Immature natural killer cell (primary cell): ENCODE measurements around the gene BCAN. TPM values are rescaled to one million over a fixed set of nuclear protein-coding genes. Genes with fewer than 3 reads are reported as not detected.
A peak's percentile ranks its signal among the peaks of the same experiment; 100 is the strongest.
"Not testable (repeated sequence)": the region's sequence is repeated elsewhere in the genome, so short reads cannot be mapped to it uniquely, and the experiment has no call there.

ENCODE experiments used
- DNase-seq, 3 donors: peaks; one replicate each; pipeline ENCODE4 v3.0.0; 2022; ENCODE audit warnings: mixed read lengths in 1 of 3
- H3K27ac Mint-ChIP-seq, 6 donors: one replicate each; pipeline ENCODE4 v1.8.0; 2020; ENCODE audit warnings: mixed read lengths in 6 of 6, mild to moderate bottlenecking in 5 of 6, inconsistent platforms in 4 of 6, moderate library complexity in 3 of 6
- H3K27me3 Mint-ChIP-seq, 3 donors: one replicate each; pipeline ENCODE4 v1.8.0; 2020 to 2021; ENCODE audit warnings: low read depth in 3 of 3, mild to moderate bottlenecking in 3 of 3, mixed read lengths in 3 of 3, moderate library complexity in 3 of 3, inconsistent platforms in 1 of 3
- H3K36me3 Mint-ChIP-seq, 3 donors: one replicate each; pipeline ENCODE4 v1.8.0; 2020; ENCODE audit warnings: mixed read lengths in 3 of 3, inconsistent platforms in 2 of 3, mild to moderate bottlenecking in 2 of 3
- H3K4me1 Mint-ChIP-seq, 2 donors: one replicate each; pipeline ENCODE4 v1.8.0; 2020; ENCODE audit warnings: inconsistent platforms in 2 of 2, mild to moderate bottlenecking in 2 of 2, mixed read lengths in 2 of 2, moderate library complexity in 1 of 2
- H3K4me3 Mint-ChIP-seq, 5 donors: one replicate each; pipeline ENCODE4 v1.8.0; 2020; ENCODE audit warnings: mild to moderate bottlenecking in 5 of 5, mixed read lengths in 5 of 5, inconsistent platforms in 3 of 5, moderate library complexity in 3 of 5
- H3K9me3 Mint-ChIP-seq, 6 donors: one replicate each; pipeline ENCODE4 v1.8.0; 2020; ENCODE audit warnings: mild to moderate bottlenecking in 6 of 6, mixed read lengths in 6 of 6, inconsistent platforms in 4 of 6, moderate library complexity in 3 of 6
- polyA plus RNA-seq, 3 donors: library from polyadenylated mRNA; unstranded; fragments of 300-500 nt; fragmentation: Illumina TruSeq; gene quantifications; one replicate each; pipeline ENCODE4 v1.2.3, GENCODE V29; 2021

The BCAN gene
- polyA plus RNA-seq, 3 donors from 2014 or later, result 0.35 TPM; not detected in 2

DNA sequence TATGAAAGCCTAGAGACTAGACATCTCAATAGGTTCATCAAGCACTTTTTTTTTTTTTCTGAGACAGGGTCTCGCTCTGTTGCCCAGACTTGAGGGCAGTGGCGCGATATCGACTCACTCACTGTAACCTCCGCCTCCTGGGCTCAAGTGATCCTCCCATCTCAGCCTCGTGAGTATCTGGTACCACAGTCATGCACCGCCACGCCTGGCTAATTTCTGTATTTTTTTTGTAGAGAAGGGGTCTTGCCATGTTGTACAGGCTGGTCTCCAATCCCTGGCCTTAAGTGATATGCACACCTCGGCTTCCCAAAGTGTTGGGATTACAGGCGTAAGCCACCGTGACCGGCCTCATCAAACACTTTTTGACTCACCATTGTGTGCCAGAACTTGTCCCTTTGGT, 40.0 kb upstream of the BCAN start:
- H3K9me3 Mint-ChIP-seq, result no peaks in the 10 kb centered on the region
- H3K36me3 Mint-ChIP-seq, result peaks cover 0 to 6% (median 5%) of the 10 kb centered on the region in 3 donors
- peak overlapping the region; percentile 90 to 100 (median 98) for H3K4me3 Mint-ChIP-seq
- peaks cover 25 to 30% of the 10 kb centered on the region in 2 donors for H3K4me1 Mint-ChIP-seq
- peak overlapping the region; percentile 45 to 99 (median 96) for H3K27ac Mint-ChIP-seq
- peaks cover 0 to 2% (median 2%) of the 10 kb centered on the region in 3 donors for H3K27me3 Mint-ChIP-seq
- no peak for DNase-seq

DNA sequence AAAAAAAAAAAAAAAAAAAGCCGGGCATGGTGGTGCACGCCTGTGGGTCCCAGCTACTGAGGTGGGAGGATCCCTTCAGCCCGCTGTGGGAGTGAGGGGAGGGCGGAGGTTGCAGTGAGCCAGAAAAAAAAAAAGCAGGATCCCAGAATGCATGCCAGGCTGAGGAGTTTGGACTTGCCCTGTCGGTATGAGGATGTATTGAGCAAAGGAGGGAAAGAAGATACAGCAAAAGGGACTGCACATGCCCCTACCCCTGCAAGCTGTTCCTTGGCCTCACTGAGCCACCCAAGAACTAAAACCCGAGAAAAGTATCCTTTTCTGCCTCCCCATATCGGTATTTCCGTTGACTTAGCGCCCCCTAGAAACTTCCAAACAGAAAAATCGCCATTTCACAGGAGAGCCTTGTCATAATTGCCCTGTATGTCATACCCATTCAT, 39.3 kb upstream of the BCAN start:
- Mint-ChIP-seq H3K36me3 (peaks cover 0 to 6% (median 0%) of the 10 kb centered on the region in 3 donors), H3K27ac (peak overlapping the region in 2 of 6 donors; percentile 24 to 34), H3K9me3 (no peaks in the 10 kb centered on the region), H3K27me3 (peaks cover 0 to 2% (median 2%) of the 10 kb centered on the region in 3 donors), H3K4me3 (peak overlapping the region; percentile 63 to 72 (median 65)), H3K4me1 (peaks cover 25 to 30% of the 10 kb centered on the region in 2 donors)
- DNase-seq, result no peak

GRCh38 chr1:156607344-156607743, 34.6 kb upstream of the BCAN start:
- not testable (repeated sequence) for H3K4me1 Mint-ChIP-seq, H3K9me3 Mint-ChIP-seq, H3K36me3 Mint-ChIP-seq, H3K4me3 Mint-ChIP-seq, DNase-seq, H3K27ac Mint-ChIP-seq, H3K27me3 Mint-ChIP-seq

- Mint-ChIP-seq H3K27me3 (peaks cover 2 to 10% (median 4%) of the 10 kb centered on the region in 3 donors), H3K36me3 (peaks cover 0 to 3% (median 0%) of the 10 kb centered on the region in 3 donors), H3K27ac (no peak overlapping the region), H3K9me3 (no peaks in the 10 kb centered on the region), H3K4me3 (no peak overlapping the region), H3K4me1 (peaks cover 0 to 2% of the 10 kb centered on the region in 2 donors)
- peak; percentile 56 to 71 (median 63) for DNase-seq
Observed at GRCh38 chr1:156608036-156608674, 33.8 kb upstream of the BCAN start.

- peak in 1 of 3 donors; percentile 39 for DNase-seq
- Mint-ChIP-seq H3K27me3 (peaks cover 2 to 10% (median 4%) of the 10 kb centered on the region in 3 donors), H3K9me3 (no peaks in the 10 kb centered on the region), H3K4me1 (peaks cover 0 to 2% of the 10 kb centered on the region in 2 donors), H3K36me3 (peaks cover 0 to 3% (median 0%) of the 10 kb centered on the region in 3 donors), H3K27ac (no peak overlapping the region), H3K4me3 (no peak overlapping the region)
Observed at GRCh38 chr1:156608981-156609380, 32.9 kb upstream of the BCAN start.

DNA sequence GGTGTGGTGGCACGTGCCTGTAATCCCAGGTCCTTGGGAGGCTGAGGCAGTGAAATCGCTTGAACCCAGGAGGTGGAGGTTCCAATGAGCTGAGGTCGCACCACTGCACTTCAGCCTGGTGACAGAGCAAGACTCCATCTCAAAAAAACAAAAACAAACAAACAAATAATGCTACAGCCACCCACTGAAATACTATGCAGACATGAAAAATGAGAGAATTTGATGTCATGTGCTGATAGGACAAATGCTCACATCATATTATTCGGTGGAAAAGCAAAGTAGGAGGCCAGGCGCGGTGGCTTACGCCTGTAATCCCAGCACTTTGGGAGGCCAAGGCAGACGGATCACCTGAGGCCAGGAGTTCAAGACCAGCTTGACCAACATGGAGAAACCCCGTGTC, 31.8 kb upstream of the BCAN start:
- H3K9me3 Mint-ChIP-seq, H3K4me1 Mint-ChIP-seq, H3K36me3 Mint-ChIP-seq, H3K4me3 Mint-ChIP-seq, DNase-seq, H3K27ac Mint-ChIP-seq: not testable (repeated sequence)
- peaks cover 2 to 10% (median 4%) of the 10 kb centered on the region in 3 donors for H3K27me3 Mint-ChIP-seq

DNA sequence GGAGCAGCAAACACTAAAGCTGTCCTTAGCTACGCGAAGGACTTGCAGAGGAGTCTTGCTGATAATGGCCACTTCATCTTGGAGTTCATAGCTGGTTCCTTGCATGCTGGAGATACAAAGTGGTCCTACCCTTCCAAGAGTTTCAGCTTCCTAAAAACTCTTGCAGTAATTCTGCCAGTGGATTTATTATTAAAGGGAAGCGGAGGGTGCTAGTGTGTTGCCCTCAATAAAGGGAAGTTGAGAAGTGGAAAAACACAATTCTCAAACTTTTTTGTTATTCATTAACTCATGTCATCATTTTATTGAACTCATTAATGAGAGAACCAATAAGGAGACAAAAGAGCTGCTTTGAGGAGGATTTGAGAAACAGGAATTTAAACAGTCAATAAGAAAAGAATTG, 29.3 kb upstream of the BCAN start:
- H3K27me3 Mint-ChIP-seq, result peaks cover 4 to 17% (median 8%) of the 10 kb centered on the region in 3 donors
- H3K4me1 Mint-ChIP-seq, result peaks cover 0 to 2% of the 10 kb centered on the region in 2 donors
- H3K36me3 Mint-ChIP-seq, result peaks cover 0 to 3% (median 0%) of the 10 kb centered on the region in 3 donors
- H3K27ac Mint-ChIP-seq, result no peak overlapping the region
- H3K9me3 Mint-ChIP-seq, result no peaks in the 10 kb centered on the region
- no peak overlapping the region for H3K4me3 Mint-ChIP-seq
- DNase-seq, result no peak

DNA sequence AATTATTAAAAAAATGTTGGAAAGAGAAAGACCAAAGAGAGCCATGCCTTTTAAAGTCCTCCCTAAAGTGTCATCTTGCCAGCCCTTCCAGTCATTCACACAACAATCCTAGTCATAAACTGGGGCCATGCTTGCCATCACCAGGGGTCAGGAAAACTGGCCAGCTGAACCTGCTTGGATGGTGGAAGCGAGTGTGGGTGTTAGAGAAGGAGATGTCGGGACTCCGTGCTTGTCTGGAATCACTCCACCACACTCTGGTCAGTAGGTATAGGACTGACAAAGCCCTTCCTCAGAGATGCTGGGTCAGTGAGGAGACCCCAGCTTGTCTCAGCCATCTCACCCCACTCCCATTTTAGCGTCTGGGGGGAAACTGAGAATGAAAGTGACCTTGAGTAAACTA, 26.0 kb upstream of the BCAN start:
- Mint-ChIP-seq H3K4me1 (no peaks in the 10 kb centered on the region), H3K36me3 (peaks cover 0 to 3% (median 0%) of the 10 kb centered on the region in 3 donors), H3K4me3 (no peak overlapping the region), H3K27ac (no peak overlapping the region), H3K9me3 (no peaks in the 10 kb centered on the region), H3K27me3 (peaks cover 7 to 17% (median 15%) of the 10 kb centered on the region in 3 donors)
- no peak for DNase-seq

DNA sequence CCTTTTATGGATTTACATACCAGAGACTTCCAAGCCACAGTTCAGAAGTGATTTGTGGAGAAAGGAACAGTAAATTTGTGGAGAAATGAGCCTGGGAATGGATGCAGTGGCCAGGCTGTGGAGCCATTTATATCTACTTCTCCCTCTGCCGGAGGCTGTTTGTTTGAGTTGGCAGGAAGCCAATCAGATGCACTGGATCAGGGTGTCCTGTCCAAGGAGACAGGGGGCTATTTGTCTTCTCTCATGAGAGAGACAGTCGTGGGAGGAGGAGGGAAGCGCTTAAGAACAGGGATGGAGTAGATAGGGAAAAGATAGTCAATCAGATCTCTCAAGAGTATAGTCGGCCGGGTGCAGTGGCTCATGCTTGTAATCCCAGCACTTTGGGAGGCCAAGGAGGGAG, 25.5 kb upstream of the BCAN start:
- Mint-ChIP-seq H3K4me1 (no peaks in the 10 kb centered on the region), H3K9me3 (no peaks in the 10 kb centered on the region), H3K27ac (no peak overlapping the region), H3K4me3 (no peak overlapping the region), H3K36me3 (peaks cover 0 to 3% (median 0%) of the 10 kb centered on the region in 3 donors), H3K27me3 (peaks cover 5 to 16% (median 15%) of the 10 kb centered on the region in 3 donors)
- no peak for DNase-seq

- no peaks in the 10 kb centered on the region for H3K9me3 Mint-ChIP-seq
Observed at GRCh38 chr1:156618853-156619581, 22.9 kb upstream of the BCAN start, which contains the start of gene HAPLN2. TSS of gene HAPLN2 (plus strand) at chr1:156619415. CDS start at chr1:156623491, 4,076 bp downstream.

GRCh38 chr1:156619582-156619955, 22.3 kb upstream of the BCAN start:
- no peak for DNase-seq
- Mint-ChIP-seq H3K4me1 (peaks cover 0 to 2% of the 10 kb centered on the region in 2 donors), H3K36me3 (no peaks in the 10 kb centered on the region), H3K9me3 (no peaks in the 10 kb centered on the region), H3K4me3 (no peak overlapping the region), H3K27me3 (peaks cover 13 to 25% (median 21%) of the 10 kb centered on the region in 3 donors), H3K27ac (no peak overlapping the region)

More at GRCh38 chr1:156618853-156619581, 22.9 kb upstream of the BCAN start, which contains the start of gene HAPLN2:
- no peak for DNase-seq
- Mint-ChIP-seq H3K27me3 (peaks cover 13 to 25% (median 21%) of the 10 kb centered on the region in 3 donors), H3K36me3 (no peaks in the 10 kb centered on the region), H3K27ac (no peak within 1 kb of the TSS), H3K4me3 (no peak within 1 kb of the TSS), H3K4me1 (no peaks in the 10 kb centered on the region)

- peak overlapping the region in 4 of 5 donors; percentile 29 to 42 (median 34) for H3K4me3 Mint-ChIP-seq
- peaks cover 18 to 34% (median 25%) of the 10 kb centered on the region in 3 donors for H3K27me3 Mint-ChIP-seq
- no peak overlapping the region for H3K27ac Mint-ChIP-seq
- no peaks in the 10 kb centered on the region for H3K36me3 Mint-ChIP-seq
- peaks cover 9% of the 10 kb centered on the region in 2 donors for H3K4me1 Mint-ChIP-seq
- DNase-seq, result no peak
- peaks cover 0 to 2% (median 0%) of the 10 kb centered on the region in 6 donors for H3K9me3 Mint-ChIP-seq
Observed at GRCh38 chr1:156622581-156623297, 19.2 kb upstream of the BCAN start.

GRCh38 chr1:156623946-156624813, 17.7 kb upstream of the BCAN start:
- no peak overlapping the region for H3K27ac Mint-ChIP-seq
- H3K27me3 Mint-ChIP-seq, result peaks cover 12 to 34% (median 25%) of the 10 kb centered on the region in 3 donors
- no peaks in the 10 kb centered on the region for H3K36me3 Mint-ChIP-seq
- peaks cover 0 to 2% (median 0%) of the 10 kb centered on the region in 6 donors for H3K9me3 Mint-ChIP-seq
- peak in 1 of 3 donors; percentile 21 for DNase-seq
- H3K4me1 Mint-ChIP-seq, result peaks cover 9% of the 10 kb centered on the region in 2 donors
- peak overlapping the region in 4 of 5 donors; percentile 25 to 49 (median 40) for H3K4me3 Mint-ChIP-seq
